GM23248 (cell line): Measurements from ENCODE around the gene DPYD.

Experiments
- EZH2 ChIP-seq: fragments of 200-600 bp; sonication (generic); IDR thresholded peaks from 2 replicates; pipeline ENCODE4 v1.6.1; 2018; ENCODE audit warnings: antibody characterized with exemption, mild to moderate bottlenecking; ENCODE audit not compliant: insufficient read depth, poor library complexity, severe bottlenecking
- EZH2phosphoT487 ChIP-seq: fragments of 200-600 bp; sonication (generic); IDR thresholded peaks from 2 replicates; pipeline ENCODE4 v1.6.1; 2018; ENCODE audit warnings: antibody characterized with exemption, moderate library complexity, mild to moderate bottlenecking, low read depth; ENCODE audit not compliant: insufficient read depth

DNA sequence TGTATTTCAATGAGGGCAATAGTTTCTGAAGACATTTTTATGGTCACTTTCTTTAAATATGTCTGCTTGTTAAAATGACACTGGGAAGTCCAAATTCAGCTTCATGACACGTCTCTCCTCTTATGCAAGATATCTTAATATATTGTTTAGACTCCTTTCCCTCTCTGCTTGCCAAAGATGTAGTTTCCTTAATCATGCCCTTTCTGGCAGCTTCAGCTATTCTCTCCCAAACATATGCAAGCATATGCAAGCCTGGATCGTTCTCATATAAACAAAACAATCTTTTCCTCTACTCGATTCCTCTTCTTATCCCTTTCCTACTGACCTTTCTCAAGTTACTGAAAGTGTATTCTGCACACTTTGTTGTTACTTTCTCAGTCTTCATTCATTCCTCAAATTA is 827.1 kb downstream of the DPYD start:
- TF ChIP-seq EZH2 (no peak), EZH2phosphoT487 (no peak)
